Osteoblast (primary cell): ENCODE measurements around the gene ATP10A. TPM values are rescaled to one million over a fixed set of nuclear protein-coding genes. Genes with fewer than 3 reads are reported as not detected.

ENCODE experiments used
- DNase-seq: peaks from one replicate; pipeline ENCODE4 v3.0.0; 2011; ENCODE audit warnings: low spot score, mixed read lengths; ENCODE audit not compliant: insufficient read length; ENCODE audit errors: missing footprints
- H2AFZ ChIP-seq: 2 replicates; pipeline ENCODE4 v1.6.0; 2011; ENCODE audit warnings: mild to moderate bottlenecking, low read length
- H3K27ac ChIP-seq: 2 replicates; pipeline ENCODE4 v1.5.1; 2011; ENCODE audit warnings: mild to moderate bottlenecking, low read depth, low read length, moderate library complexity
- H3K27me3 ChIP-seq: 2 replicates; pipeline ENCODE4 v1.6.0; 2012; ENCODE audit warnings: mild to moderate bottlenecking, control low read depth, inconsistent platforms, low read length, moderate library complexity; ENCODE audit not compliant: insufficient read depth
- H3K36me3 ChIP-seq: 2 replicates; pipeline ENCODE4 v1.5.1; 2011; ENCODE audit warnings: mild to moderate bottlenecking, low read length, control low read depth, moderate library complexity; ENCODE audit not compliant: insufficient read depth
- H3K4me1 ChIP-seq: 2 replicates; pipeline ENCODE4 v1.5.1; 2011; ENCODE audit warnings: mild to moderate bottlenecking, low read length, control low read depth, moderate library complexity; ENCODE audit not compliant: insufficient read depth
- H3K4me2 ChIP-seq: 2 replicates; pipeline ENCODE4 v1.6.0; 2011; ENCODE audit warnings: mild to moderate bottlenecking, low read length; ENCODE audit not compliant: insufficient read depth
- H3K4me3 ChIP-seq: fragments of 200-600 bp; sonication (generic); 3 replicates; pipeline ENCODE4 v1.5.1; 2012; ENCODE audit warnings: mild to moderate bottlenecking, low read length, inconsistent platforms; ENCODE audit not compliant: insufficient read depth
- H3K79me2 ChIP-seq: 2 replicates; pipeline ENCODE4 v1.6.0; 2012; ENCODE audit warnings: mild to moderate bottlenecking, low read length, control low read depth, inconsistent platforms; ENCODE audit not compliant: insufficient read depth
- H3K9me3 ChIP-seq: 2 replicates; pipeline ENCODE4 v1.5.1; 2011; ENCODE audit warnings: low read depth, low read length, control low read depth
- H4K20me1 ChIP-seq: 2 replicates; pipeline ENCODE4 v1.6.0; 2012; ENCODE audit warnings: mild to moderate bottlenecking, low read length, control low read depth; ENCODE audit not compliant: insufficient read depth
- total RNA-seq: library from RNA; depleted of rRNA; stranded (reverse); fragments of >200 nt; gene quantifications from 2 replicates; pipeline ENCODE4 v1.2.3, GENCODE V29; 2012
- TF ChIP-seq, protein P1 (sequence below): IDR thresholded peaks from 2 replicates; pipeline ENCODE4 v1.5.1; 2011; ENCODE audit warnings: mild to moderate bottlenecking, low read depth, low read length, moderate library complexity; ENCODE audit errors: extremely low read depth

Gene ATP10A
- total RNA-seq, 1 donor = 32.9 TPM

- Histone ChIP-seq H2AFZ (no peak overlapping the region), H3K79me2 (peaks cover 6% of the 10 kb centered on the region), H3K9me3 (no peaks in the 10 kb centered on the region), H3K4me2 (no peak overlapping the region), H4K20me1 (no peaks in the 10 kb centered on the region), H3K27me3 (no peaks in the 10 kb centered on the region), H3K4me1 (peaks cover 20% of the 10 kb centered on the region), H3K4me3 (no peak overlapping the region), H3K27ac (no peak overlapping the region), H3K36me3 (peaks cover 3% of the 10 kb centered on the region)
- TF ChIP-seq, protein P1, sequence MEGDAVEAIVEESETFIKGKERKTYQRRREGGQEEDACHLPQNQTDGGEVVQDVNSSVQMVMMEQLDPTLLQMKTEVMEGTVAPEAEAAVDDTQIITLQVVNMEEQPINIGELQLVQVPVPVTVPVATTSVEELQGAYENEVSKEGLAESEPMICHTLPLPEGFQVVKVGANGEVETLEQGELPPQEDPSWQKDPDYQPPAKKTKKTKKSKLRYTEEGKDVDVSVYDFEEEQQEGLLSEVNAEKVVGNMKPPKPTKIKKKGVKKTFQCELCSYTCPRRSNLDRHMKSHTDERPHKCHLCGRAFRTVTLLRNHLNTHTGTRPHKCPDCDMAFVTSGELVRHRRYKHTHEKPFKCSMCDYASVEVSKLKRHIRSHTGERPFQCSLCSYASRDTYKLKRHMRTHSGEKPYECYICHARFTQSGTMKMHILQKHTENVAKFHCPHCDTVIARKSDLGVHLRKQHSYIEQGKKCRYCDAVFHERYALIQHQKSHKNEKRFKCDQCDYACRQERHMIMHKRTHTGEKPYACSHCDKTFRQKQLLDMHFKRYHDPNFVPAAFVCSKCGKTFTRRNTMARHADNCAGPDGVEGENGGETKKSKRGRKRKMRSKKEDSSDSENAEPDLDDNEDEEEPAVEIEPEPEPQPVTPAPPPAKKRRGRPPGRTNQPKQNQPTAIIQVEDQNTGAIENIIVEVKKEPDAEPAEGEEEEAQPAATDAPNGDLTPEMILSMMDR = no peak
- no peak for DNase-seq
Measured at GRCh38 chr15:25740383-25741255, 122.5 kb downstream of the ATP10A start.

GRCh38 chr15:25739687-25740121 lies 123.4 kb downstream of the ATP10A start:
- H3K36me3 ChIP-seq = peaks cover 3% of the 10 kb centered on the region
- H3K9me3 ChIP-seq = no peaks in the 10 kb centered on the region
- TF ChIP-seq, protein P1 = peak; percentile 53
- peaks cover 20% of the 10 kb centered on the region for H3K4me1 ChIP-seq
- H2AFZ ChIP-seq = no peak overlapping the region
- DNase-seq = peak; percentile 83
- no peaks in the 10 kb centered on the region for H3K27me3 ChIP-seq
- H3K4me2 ChIP-seq = no peak overlapping the region
- H3K79me2 ChIP-seq = peaks cover 6% of the 10 kb centered on the region
- H3K4me3 ChIP-seq = no peak overlapping the region
- H4K20me1 ChIP-seq = no peaks in the 10 kb centered on the region
- no peak overlapping the region for H3K27ac ChIP-seq

- Histone ChIP-seq H3K36me3 (peaks cover 3% of the 10 kb centered on the region), H3K9me3 (no peaks in the 10 kb centered on the region), H3K79me2 (peaks cover 4% of the 10 kb centered on the region), H3K4me3 (no peak overlapping the region), H3K4me1 (peaks cover 20% of the 10 kb centered on the region), H3K27me3 (no peaks in the 10 kb centered on the region), H3K4me2 (no peak overlapping the region), H3K27ac (no peak overlapping the region), H4K20me1 (no peaks in the 10 kb centered on the region), H2AFZ (no peak overlapping the region)
- DNase-seq = no peak
- TF ChIP-seq, protein P1 = no peak
Measured at GRCh38 chr15:25738171-25738965, 124.8 kb downstream of the ATP10A start.

DNA sequence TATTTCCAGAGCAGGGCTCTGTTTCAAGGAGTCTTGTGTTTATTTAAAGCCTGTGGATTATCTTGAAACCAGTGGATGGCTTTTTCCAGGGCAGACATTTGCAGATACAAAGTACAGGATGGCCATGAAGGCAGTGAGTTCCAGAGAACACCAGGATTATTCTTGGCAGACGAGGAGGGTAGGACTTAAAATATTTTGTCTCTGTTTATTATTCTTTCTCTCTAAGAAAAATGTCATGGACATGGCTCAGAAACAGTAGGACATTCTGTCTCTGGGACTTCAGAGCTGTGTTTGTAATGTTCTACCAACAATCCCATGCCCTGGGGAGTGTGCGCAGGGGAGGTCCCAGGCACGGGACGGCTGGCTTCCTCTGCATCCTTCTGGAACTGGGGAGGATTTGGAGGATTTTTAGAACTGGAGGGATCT lies 125.9 kb downstream of the ATP10A start:
- peak overlapping the region; percentile 71 for H2AFZ ChIP-seq
- H3K36me3 ChIP-seq = peaks cover 3% of the 10 kb centered on the region

More for the DNA sequence above, 125.9 kb downstream of the ATP10A start:
- peak overlapping the region; percentile 57 for H3K27ac ChIP-seq
- TF ChIP-seq, protein P1 = no peak
- peak; percentile 65 for DNase-seq
- H3K79me2 ChIP-seq = peaks cover 4% of the 10 kb centered on the region
- no peaks in the 10 kb centered on the region for H3K27me3 ChIP-seq
- peaks cover 20% of the 10 kb centered on the region for H3K4me1 ChIP-seq
- no peaks in the 10 kb centered on the region for H4K20me1 ChIP-seq
- peak overlapping the region; percentile 66 for H3K4me2 ChIP-seq
- H3K9me3 ChIP-seq = no peaks in the 10 kb centered on the region
- peak overlapping the region; percentile 24 for H3K4me3 ChIP-seq
